Gastroesophageal sphincter (tissue), 4 donors: ENCODE results near the gene ECE2. TPM values are rescaled to one million over a fixed set of nuclear protein-coding genes. Genes with fewer than 3 reads are reported as not detected.

Experiments
- ATAC-seq: fragments of 150-250 bp; one replicate; pipeline ENCODE4 v1.9.1; 2016; ENCODE audit warnings: mild to moderate bottlenecking, moderate library complexity
- H3K27ac ChIP-seq, 4 donors: fragments of 200-600 bp; sonication (generic) in 3 of 4; 1 replicate in 3 of 4; 2 replicates in 1 of 4; pipeline ENCODE4 v1.5.1; 2016 to 2019
- H3K27me3 ChIP-seq: fragments of 200-600 bp; sonication (generic); one replicate; pipeline ENCODE4 v1.5.1; 2019
- H3K36me3 ChIP-seq, 2 donors: fragments of 200-600 bp; sonication (generic); one replicate each; pipeline ENCODE4 v1.5.1; 2019; ENCODE audit warnings: control low read depth in 1 of 2
- H3K4me1 ChIP-seq, 3 donors: fragments of 200-600 bp; sonication (generic); 1 replicate in 2 of 3; 2 replicates in 1 of 3; pipeline ENCODE4 v1.5.1; 2016 to 2019; ENCODE audit warnings: control low read depth in 2 of 3
- H3K4me3 ChIP-seq, 2 donors: fragments of 200-600 bp; sonication (generic); one replicate each; pipeline ENCODE4 v1.5.1; 2019; ENCODE audit warnings: mild to moderate bottlenecking in 1 of 2, moderate library complexity in 1 of 2
- H3K9me3 ChIP-seq, 3 donors: fragments of 200-600 bp; sonication (generic); one replicate each; pipeline ENCODE4 v1.5.1; 2017 to 2019; ENCODE audit warnings: control low read depth in 2 of 3
- CTCF ChIP-seq, 4 experiments: fragments of 200-600 bp in 2 of 4; fragments of 450-650 bp in 2 of 4; sonication (generic) in 1 of 4; IDR thresholded peaks; one replicate each; pipeline ENCODE4 v1.5.1; 2017 to 2019; ENCODE audit warnings: antibody characterized with exemption in 4 of 4, mild to moderate bottlenecking in 2 of 4, moderate library complexity in 2 of 4
- EP300 ChIP-seq: sonication (generic); formaldehyde crosslinking; IDR thresholded peaks from one replicate; pipeline ENCODE4 v1.6.1; 2017; ENCODE audit warnings: antibody characterized with exemption, mild to moderate bottlenecking
- POLR2A ChIP-seq, 2 donors: fragments of 450-650 bp; IDR thresholded peaks; one replicate each; pipeline ENCODE4 v1.6.1; 2017; ENCODE audit warnings: antibody characterized with exemption in 2 of 2, mild to moderate bottlenecking in 2 of 2, moderate library complexity in 1 of 2
- POLR2AphosphoS5 ChIP-seq: sonication (generic); formaldehyde crosslinking; IDR thresholded peaks from one replicate; pipeline ENCODE4 v1.6.1; 2017; ENCODE audit warnings: antibody characterized with exemption
- WGBS, 2 donors: methylation state at CpG; one replicate each; pipeline ENCODE4 v1.1.5; 2018; ENCODE audit warnings: low coverage in 1 of 2; 5-methylcytosine and 5-hydroxymethylcytosine counted together
- total RNA-seq, 4 donors: library from RNA; depleted of rRNA; stranded (reverse); fragments of >200 nt; gene quantifications; one replicate each; pipeline ENCODE4 v1.1.0, GENCODE V29; 2016

ECE2 gene
- total RNA-seq, 4 donors from 2014 or later: 0.12 to 0.67 (median 0.52) TPM

DNA sequence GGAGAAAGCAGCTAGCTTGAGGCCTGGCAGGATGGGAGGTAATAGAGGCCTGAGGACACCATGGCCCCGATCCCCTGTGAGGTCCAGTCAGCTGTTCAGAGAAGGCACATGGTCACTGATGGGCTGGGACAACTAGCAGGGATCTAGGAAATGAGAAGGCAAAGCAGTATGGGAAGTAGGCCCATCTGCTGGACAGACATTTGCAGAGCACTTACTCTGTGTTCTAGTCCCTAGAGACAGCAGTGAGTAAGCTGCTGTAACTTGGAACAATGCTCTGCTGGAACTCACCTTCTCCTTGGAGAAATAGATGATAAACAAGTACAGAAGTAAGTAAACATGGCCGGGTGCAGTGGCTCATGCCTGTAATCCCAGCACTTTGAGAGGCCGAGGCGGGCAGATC, 7.1 kb downstream of the ECE2 start:
- WGBS, 2 donors: 81 to 92% methylated on average over 2 to 3 of the region's 4 CpGs
- no peak overlapping the region for H3K4me3 ChIP-seq
- H3K27me3 ChIP-seq: peaks cover 23% of the 10 kb centered on the region
- H3K27ac ChIP-seq: no peak overlapping the region
- ATAC-seq: no peak
- H3K9me3 ChIP-seq: no peaks in the 10 kb centered on the region
- no peak for TF ChIP-seq POLR2A (IDR thresholded peaks at IDR 0.05)
- no peak for TF ChIP-seq POLR2AphosphoS5
- TF ChIP-seq EP300: no peak
- TF ChIP-seq CTCF (IDR thresholded peaks at IDR 0.05): no peak
- no peaks in the 10 kb centered on the region for H3K36me3 ChIP-seq
- H3K4me1 ChIP-seq: no peaks in the 10 kb centered on the region

DNA sequence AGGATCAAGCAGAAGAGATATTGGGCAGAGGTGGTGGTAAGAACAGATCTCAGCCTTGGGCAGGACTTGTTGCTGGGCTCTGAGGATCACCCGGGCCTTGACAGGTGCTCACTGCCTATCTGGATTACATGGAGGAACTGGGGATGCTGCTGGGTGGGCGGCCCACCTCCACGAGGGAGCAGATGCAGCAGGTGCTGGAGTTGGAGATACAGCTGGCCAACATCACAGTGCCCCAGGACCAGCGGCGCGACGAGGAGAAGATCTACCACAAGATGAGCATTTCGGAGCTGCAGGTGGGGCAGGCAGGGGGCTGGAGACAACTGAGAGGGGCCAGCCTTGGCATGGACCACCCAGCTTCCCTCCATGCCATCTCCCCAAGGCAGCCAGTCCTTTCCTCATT, 7.9 kb downstream of the ECE2 start:
- WGBS, 2 donors: 50 to 100% methylated on average over 1 of the region's 8 CpGs
- ATAC-seq: no peak

GRCh38 chr3:184284696-184285095, 8.9 kb downstream of the ECE2 start:
- TF ChIP-seq CTCF (IDR thresholded peaks at IDR 0.05): peak in 2 of 4 experiments; percentile 11 to 23
- TF ChIP-seq POLR2A (IDR thresholded peaks at IDR 0.05): no peak
- TF ChIP-seq POLR2AphosphoS5: no peak
- WGBS, 2 donors: 6 to 19% methylated on average over 3 of the region's 4 CpGs
- Histone ChIP-seq H3K9me3 (no peaks in the 10 kb centered on the region), H3K36me3 (no peaks in the 10 kb centered on the region), H3K4me1 (no peaks in the 10 kb centered on the region), H3K27ac (no peak overlapping the region), H3K27me3 (peaks cover 33% of the 10 kb centered on the region), H3K4me3 (no peak overlapping the region)
- peak; percentile 63 for ATAC-seq

More for the DNA sequence above, 7.9 kb downstream of the ECE2 start:
- Histone ChIP-seq H3K27me3 (peaks cover 24% of the 10 kb centered on the region), H3K9me3 (no peaks in the 10 kb centered on the region), H3K36me3 (no peaks in the 10 kb centered on the region), H3K4me1 (no peaks in the 10 kb centered on the region), H3K4me3 (no peak overlapping the region), H3K27ac (no peak overlapping the region)
- TF ChIP-seq POLR2A (IDR thresholded peaks at IDR 0.05): no peak
- TF ChIP-seq EP300: no peak
- TF ChIP-seq POLR2AphosphoS5: no peak
- no peak for TF ChIP-seq CTCF (IDR thresholded peaks at IDR 0.05)

DNA sequence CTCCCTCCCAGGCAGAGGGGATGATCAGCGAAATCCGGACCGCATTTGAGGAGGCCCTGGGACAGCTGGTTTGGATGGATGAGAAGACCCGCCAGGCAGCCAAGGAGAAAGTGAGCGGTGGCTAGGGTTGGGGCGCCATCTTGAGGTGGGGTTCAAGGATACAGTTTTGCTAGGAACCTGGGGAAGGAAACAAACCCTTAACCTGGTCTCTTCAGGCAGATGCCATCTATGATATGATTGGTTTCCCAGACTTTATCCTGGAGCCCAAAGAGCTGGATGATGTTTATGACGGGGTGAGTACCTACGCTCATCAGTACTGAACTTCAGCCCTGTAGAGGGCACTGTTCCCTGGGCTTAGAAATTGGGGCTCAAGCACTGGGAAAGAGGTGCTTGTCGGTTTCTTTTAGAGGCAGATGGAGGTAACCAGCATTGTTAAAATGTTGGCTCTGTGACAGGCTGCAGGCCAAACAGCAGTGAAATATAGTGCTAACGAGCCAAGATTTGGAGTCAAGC, 13.7 kb downstream of the ECE2 start:
- ATAC-seq: no peak
- no peak overlapping the region for H3K4me3 ChIP-seq
- H3K36me3 ChIP-seq: no peaks in the 10 kb centered on the region
- H3K9me3 ChIP-seq: no peaks in the 10 kb centered on the region
- no peak for TF ChIP-seq POLR2AphosphoS5
- TF ChIP-seq CTCF (IDR thresholded peaks at IDR 0.05): peak in 2 of 4 experiments; percentile 48 to 59
- H3K27me3 ChIP-seq: peaks cover 60% of the 10 kb centered on the region
- 0 to 6% methylated on average over 2 to 7 of the region's 10 CpGs for WGBS, 2 donors
- H3K27ac ChIP-seq: no peak overlapping the region
- no peaks in the 10 kb centered on the region for H3K4me1 ChIP-seq

GRCh38 chr3:184290331-184290730, 14.5 kb downstream of the ECE2 start:
- TF ChIP-seq POLR2AphosphoS5 (no peak), POLR2A (IDR thresholded peaks at IDR 0.05) (no peak), CTCF (IDR thresholded peaks at IDR 0.05) (no peak), EP300 (no peak)
- Histone ChIP-seq H3K27me3 (peaks cover 60% of the 10 kb centered on the region), H3K27ac (no peak overlapping the region), H3K9me3 (no peaks in the 10 kb centered on the region), H3K4me1 (no peaks in the 10 kb centered on the region), H3K4me3 (no peak overlapping the region), H3K36me3 (no peaks in the 10 kb centered on the region)
- no peak for ATAC-seq
- WGBS, 2 donors: 60% methylated on average over 3 of the region's 10 CpGs; no CpG with 5 or more reads in 1 of the 2 donors
